SK-N-SH (cell line): ENCODE data around the gene SMLR1.

Source experiments
- CTCF ChIP-seq: fragments of 200-600 bp; sonication (generic); IDR thresholded peaks from 2 replicates; pipeline ENCODE4 v1.6.1; 2017; ENCODE audit warnings: antibody characterized with exemption, mild to moderate bottlenecking, moderate library complexity
- EP300 ChIP-seq, 2 experiments: IDR thresholded peaks; 2 replicates each; pipeline versions ENCODE4 v1.4.0 to v1.6.1; 2012; ENCODE audit warnings: borderline replicate concordance in 1 of 2, low read depth in 1 of 2, low read length in 1 of 2
- EZH2phosphoT487 ChIP-seq: fragments of 200-600 bp; sonication (generic); IDR thresholded peaks from 2 replicates; pipeline ENCODE4 v1.6.1; 2017; ENCODE audit warnings: low read depth, mixed run types, mild to moderate bottlenecking, antibody characterized with exemption, moderate library complexity, borderline replicate concordance
- FOXM1 ChIP-seq: IDR thresholded peaks from 2 replicates; pipeline ENCODE4 v1.4.0; 2012; ENCODE audit warnings: low read depth, mild to moderate bottlenecking
- JUND ChIP-seq: IDR thresholded peaks from 2 replicates; pipeline ENCODE4 v1.4.0; 2012
- POLR2AphosphoS5 ChIP-seq: IDR thresholded peaks from 2 replicates; pipeline ENCODE4 v1.6.1; 2012; ENCODE audit warnings: low read depth, low read length
- RAD21 ChIP-seq: IDR thresholded peaks from 2 replicates; pipeline ENCODE4 v1.6.1; 2012; ENCODE audit warnings: mild to moderate bottlenecking, low read length
- RFX5 ChIP-seq: IDR thresholded peaks from 2 replicates; pipeline ENCODE4 v1.6.1; 2012; ENCODE audit warnings: mild to moderate bottlenecking, improper control_type of control experiment, low read length
- RXRA ChIP-seq: IDR thresholded peaks from 2 replicates; pipeline ENCODE4 v1.4.0; 2012; ENCODE audit warnings: low read depth, mild to moderate bottlenecking, borderline replicate concordance
- TAF1 ChIP-seq: IDR thresholded peaks from 2 replicates; pipeline ENCODE4 v1.6.1; 2012; ENCODE audit warnings: low read depth, mild to moderate bottlenecking, low read length, moderate library complexity, borderline replicate concordance
- USF2 ChIP-seq: fragments of 150-350 bp; IDR thresholded peaks from 2 replicates; pipeline ENCODE4 v1.6.1; 2017; ENCODE audit warnings: antibody characterized with exemption, low read length, low read depth, borderline replicate concordance
- YY1 ChIP-seq: IDR thresholded peaks from 2 replicates; pipeline ENCODE4 v1.4.0; 2012; ENCODE audit warnings: low read depth, mild to moderate bottlenecking
- TF ChIP-seq, protein P1 (sequence below): IDR thresholded peaks from 2 replicates; pipeline ENCODE4 v1.4.0; 2012; ENCODE audit warnings: low read depth

DNA sequence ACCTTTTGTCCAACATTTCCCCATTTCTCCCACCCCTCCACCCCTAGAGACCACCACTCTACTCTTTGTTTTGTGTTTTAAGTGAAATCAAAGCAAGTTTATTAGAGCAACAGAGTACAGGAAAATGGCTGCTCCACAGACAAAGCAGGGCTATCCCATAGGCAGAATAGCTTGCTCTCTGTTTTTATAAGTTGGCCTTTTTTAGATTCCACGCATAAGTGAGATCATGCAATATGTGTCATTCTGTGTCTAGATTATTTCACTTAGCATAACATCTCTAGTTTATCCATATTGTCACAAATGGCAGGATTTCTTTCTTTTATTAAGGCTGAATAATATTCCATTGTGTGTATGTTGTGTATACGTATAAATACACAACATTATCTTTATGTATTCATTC is 30.1 kb upstream of the SMLR1 start:
- no peak for TF ChIP-seq CTCF
- no peak for TF ChIP-seq FOXM1
- TF ChIP-seq, protein P1, sequence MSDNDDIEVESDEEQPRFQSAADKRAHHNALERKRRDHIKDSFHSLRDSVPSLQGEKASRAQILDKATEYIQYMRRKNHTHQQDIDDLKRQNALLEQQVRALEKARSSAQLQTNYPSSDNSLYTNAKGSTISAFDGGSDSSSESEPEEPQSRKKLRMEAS = no peak
- TF ChIP-seq EP300 (IDR thresholded peaks at IDR 0.05; ENCODE audit: borderline replicate concordance in 1 of 2, low read depth in 1 of 2, low read length in 1 of 2) = no peak
- TF ChIP-seq EZH2phosphoT487 = no peak
- TF ChIP-seq RAD21 = no peak
- no peak for TF ChIP-seq USF2
- TF ChIP-seq JUND = no peak
- no peak for TF ChIP-seq POLR2AphosphoS5
- no peak for TF ChIP-seq RFX5
- TF ChIP-seq TAF1 = no peak
- TF ChIP-seq YY1 = no peak
- no peak for TF ChIP-seq RXRA
